Vagina (tissue), 2 donors: Measurements from ENCODE around the gene PHYHIPL.

ENCODE experiments used
- POLR2A ChIP-seq, 2 donors: fragments of 450-650 bp; IDR thresholded peaks; one replicate each; pipeline ENCODE4 v1.6.1; 2017; ENCODE audit warnings: antibody characterized with exemption in 2 of 2, mild to moderate bottlenecking in 2 of 2, moderate library complexity in 2 of 2
- POLR2AphosphoS5 ChIP-seq, 2 donors: sonication (generic); formaldehyde crosslinking; IDR thresholded peaks; one replicate each; pipeline ENCODE4 v1.9.0; 2017; ENCODE audit warnings: antibody characterized with exemption in 2 of 2, mild to moderate bottlenecking in 2 of 2, low read depth in 1 of 2; ENCODE audit not compliant: insufficient read depth in 1 of 2
- TF ChIP-seq, protein P1 (sequence below), 3 experiments: fragments of 450-650 bp in 2 of 3; fragments of 200-600 bp in 1 of 3; sonication (generic) in 1 of 3; IDR thresholded peaks; one replicate each; pipeline ENCODE4 v1.5.1; 2017 to 2019; ENCODE audit warnings: antibody characterized with exemption in 3 of 3, mild to moderate bottlenecking in 2 of 3, moderate library complexity in 2 of 3

GRCh38 chr10:59281861-59282260 lies 105.4 kb downstream of the PHYHIPL start:
- TF ChIP-seq POLR2AphosphoS5 (IDR thresholded peaks at IDR 0.05; ENCODE audit: insufficient read depth in 1 of 2, low read depth in 1 of 2) (no peak), POLR2A (IDR thresholded peaks at IDR 0.05) (no peak)
- TF ChIP-seq, protein P1, sequence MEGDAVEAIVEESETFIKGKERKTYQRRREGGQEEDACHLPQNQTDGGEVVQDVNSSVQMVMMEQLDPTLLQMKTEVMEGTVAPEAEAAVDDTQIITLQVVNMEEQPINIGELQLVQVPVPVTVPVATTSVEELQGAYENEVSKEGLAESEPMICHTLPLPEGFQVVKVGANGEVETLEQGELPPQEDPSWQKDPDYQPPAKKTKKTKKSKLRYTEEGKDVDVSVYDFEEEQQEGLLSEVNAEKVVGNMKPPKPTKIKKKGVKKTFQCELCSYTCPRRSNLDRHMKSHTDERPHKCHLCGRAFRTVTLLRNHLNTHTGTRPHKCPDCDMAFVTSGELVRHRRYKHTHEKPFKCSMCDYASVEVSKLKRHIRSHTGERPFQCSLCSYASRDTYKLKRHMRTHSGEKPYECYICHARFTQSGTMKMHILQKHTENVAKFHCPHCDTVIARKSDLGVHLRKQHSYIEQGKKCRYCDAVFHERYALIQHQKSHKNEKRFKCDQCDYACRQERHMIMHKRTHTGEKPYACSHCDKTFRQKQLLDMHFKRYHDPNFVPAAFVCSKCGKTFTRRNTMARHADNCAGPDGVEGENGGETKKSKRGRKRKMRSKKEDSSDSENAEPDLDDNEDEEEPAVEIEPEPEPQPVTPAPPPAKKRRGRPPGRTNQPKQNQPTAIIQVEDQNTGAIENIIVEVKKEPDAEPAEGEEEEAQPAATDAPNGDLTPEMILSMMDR (IDR thresholded peaks at IDR 0.05) = no peak
